ENCODE results near the gene CABLES2. TPM values are rescaled to one million over a fixed set of nuclear protein-coding genes. Genes with fewer than 3 reads are reported as not detected.

The CABLES2 gene
- total RNA-seq, 1 experiment from 2014 or later, result 8.9 TPM

- H3K4me3 ChIP-seq (replicated peaks in 1 of 2; ENCODE audit: low read depth in 1 of 2, low read length in 2 of 2), result no peak overlapping the region
- no peak overlapping the region for H3K9ac ChIP-seq (ENCODE audit: low read length)
- H3K36me3 ChIP-seq (ENCODE audit: control insufficient read depth in 1 of 2, insufficient read depth in 2 of 2, low read length in 2 of 2), result peaks cover 14 to 37% of the 10 kb centered on the region in 2 experiments; a peak in 3 of 4 replicates
- no peaks in the 10 kb centered on the region for H3K9me3 ChIP-seq (ENCODE audit: control insufficient read depth in 1 of 2, insufficient read depth in 1 of 2, low read depth in 1 of 2, low read length in 2 of 2)
- H3K27ac ChIP-seq (ENCODE audit: low read depth, low read length), result no peak overlapping the region
- ChIA-PET POLR2A (no interaction called here), CTCF (no interaction called here), RAD21 (ENCODE audit: low non-redundant PET in 1 of 2, low total read pairs in 2 of 2, uncharacterized antibody in 2 of 2, unreplicated experiment in 2 of 2) (no interaction called here)
- H3K79me2 ChIP-seq (ENCODE audit: insufficient read depth, low read length), result no peaks in the 10 kb centered on the region
- H3K4me2 ChIP-seq (ENCODE audit: low read length), result no peak overlapping the region
- BruUV-seq (replicated peaks), result no TSS peak
- no peaks in the 10 kb centered on the region for H4K20me1 ChIP-seq (ENCODE audit: insufficient read depth)
- intact Hi-C loops (cut with micrococcal nuclease), result no loop called here
- peaks cover 17 to 20% of the 10 kb centered on the region in 2 experiments for H3K4me1 ChIP-seq (ENCODE audit: control insufficient read depth in 1 of 2, insufficient read depth in 2 of 2, low read length in 2 of 2)
- no peak for DNase-seq (ENCODE audit: low read depth, low spot score)
- H3K9me2 ChIP-seq (ENCODE audit: insufficient read depth), result no peaks in the 10 kb centered on the region
- TF ChIP-seq EZH2 (IDR thresholded peaks at IDR 0.05), result no peak
- no peak for TF ChIP-seq CTCF (IDR thresholded peaks at IDR 0.05 in 2 of 3, conservative IDR thresholded peaks at IDR 0.05 in 1 of 3; ENCODE audit: borderline replicate concordance in 1 of 3, insufficient read depth in 1 of 3, low read depth in 2 of 3, low read length in 2 of 3)
- TF ChIP-seq JUND (IDR thresholded peaks at IDR 0.05), result no peak
- TF ChIP-seq POLR2A (IDR thresholded peaks at IDR 0.05; ENCODE audit: borderline replicate concordance, extremely low read depth, insufficient read depth, insufficient read length), result no peak
- TF ChIP-seq SRF (IDR thresholded peaks at IDR 0.05; ENCODE audit: low read depth), result no peak
- TF ChIP-seq FOSL1 (IDR thresholded peaks at IDR 0.05; ENCODE audit: low read depth), result no peak
- no peak for TF ChIP-seq MAX (IDR thresholded peaks at IDR 0.05)
- no peak for TF ChIP-seq SIN3A (IDR thresholded peaks at IDR 0.05; ENCODE audit: low read depth)
- no peak for ATAC-seq
- H3K27me3 ChIP-seq (ENCODE audit: insufficient read depth, low read length), result no peaks in the 10 kb centered on the region
- H2AFZ ChIP-seq (ENCODE audit: low read depth, low read length, poor library complexity, severe bottlenecking), result no peak overlapping the region
These were observed 60.5 kb downstream of the CABLES2 start for GRCh38 chr20:62346398-62347150.
